ENCODE data around the gene BCAT1.

Gene BCAT1

DNA sequence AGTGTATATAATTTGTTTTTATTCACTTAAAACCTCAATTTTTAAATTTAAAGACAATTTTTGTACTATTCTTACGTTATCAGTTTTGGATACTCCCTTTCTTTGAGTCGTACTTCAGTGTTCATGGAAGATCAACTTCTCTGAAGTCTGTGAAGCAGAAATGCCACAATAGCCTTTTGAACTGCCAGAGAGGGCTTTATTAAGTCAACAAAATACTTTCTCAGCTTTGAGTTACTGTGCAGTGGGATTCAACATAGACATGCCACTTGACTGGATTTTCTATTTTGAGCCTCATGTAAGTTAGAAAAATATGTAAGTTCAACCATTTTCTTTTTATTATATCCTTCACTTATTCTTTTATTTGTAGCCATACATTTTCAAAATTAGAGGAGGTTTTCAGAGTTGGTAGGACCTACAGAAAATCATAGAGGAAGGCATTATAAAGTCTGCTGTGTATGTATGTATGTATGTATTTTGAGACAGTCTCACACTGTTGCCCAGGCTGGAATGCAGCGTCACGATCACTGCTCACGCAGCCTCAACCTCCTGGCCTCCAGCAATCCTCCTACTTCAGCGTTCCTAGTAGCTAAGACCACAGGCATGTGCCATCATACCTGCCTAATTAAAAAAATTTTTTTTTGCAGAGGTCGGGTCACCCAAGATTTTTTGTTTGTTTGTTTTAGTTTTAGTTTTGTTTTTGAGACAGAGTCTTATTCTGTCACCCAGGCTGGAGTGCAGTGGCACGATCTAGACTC, 31.3 kb upstream of the BCAT1 start:
- peaks cover 4% of the 10 kb centered on the region; the same call in 1 of the 2 replicates for H3K9me3 ChIP-seq (ENCODE audit: control insufficient read depth, insufficient read depth, low read length)
- no peak overlapping the region for H3K4me3 ChIP-seq (ENCODE audit: low read depth, low read length)
- H3K27me3 ChIP-seq (ENCODE audit: control insufficient read depth, insufficient read depth, low read length) = no peaks in the 10 kb centered on the region
- no peaks in the 10 kb centered on the region for H3K4me1 ChIP-seq (ENCODE audit: control insufficient read depth, insufficient read depth, low read length)
- H3K36me3 ChIP-seq (ENCODE audit: control insufficient read depth, insufficient read depth, low read length) = no peaks in the 10 kb centered on the region
- no peak overlapping the region for H3K27ac ChIP-seq (ENCODE audit: low read depth, low read length)
- no peak overlapping the region for H3K9ac ChIP-seq (ENCODE audit: low read depth, low read length)

DNA sequence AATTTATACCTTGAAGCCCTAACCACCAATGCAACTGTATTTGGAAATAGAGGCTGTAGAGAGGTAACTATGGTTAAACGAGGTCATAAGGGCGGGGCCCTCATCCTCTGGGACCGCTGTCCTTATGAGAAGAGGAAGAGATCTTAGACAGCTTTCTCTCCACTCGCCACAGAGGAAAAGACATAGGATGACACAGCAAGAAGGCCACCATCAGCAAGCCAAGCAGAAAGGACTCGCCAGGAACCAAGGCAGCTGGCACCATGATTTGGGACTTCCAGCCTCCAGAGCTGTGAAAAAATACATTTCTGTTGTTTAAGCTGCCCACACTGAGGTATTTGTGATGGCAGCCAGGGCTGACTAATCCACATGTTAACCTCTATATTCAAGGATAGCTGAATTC, 30.4 kb upstream of the BCAT1 start:
- H3K4me3 ChIP-seq (ENCODE audit: low read depth, low read length) = no peak overlapping the region
- H3K27me3 ChIP-seq (ENCODE audit: control insufficient read depth, insufficient read depth, low read length) = no peaks in the 10 kb centered on the region
- no peak overlapping the region for H3K27ac ChIP-seq (ENCODE audit: low read depth, low read length)

DNA sequence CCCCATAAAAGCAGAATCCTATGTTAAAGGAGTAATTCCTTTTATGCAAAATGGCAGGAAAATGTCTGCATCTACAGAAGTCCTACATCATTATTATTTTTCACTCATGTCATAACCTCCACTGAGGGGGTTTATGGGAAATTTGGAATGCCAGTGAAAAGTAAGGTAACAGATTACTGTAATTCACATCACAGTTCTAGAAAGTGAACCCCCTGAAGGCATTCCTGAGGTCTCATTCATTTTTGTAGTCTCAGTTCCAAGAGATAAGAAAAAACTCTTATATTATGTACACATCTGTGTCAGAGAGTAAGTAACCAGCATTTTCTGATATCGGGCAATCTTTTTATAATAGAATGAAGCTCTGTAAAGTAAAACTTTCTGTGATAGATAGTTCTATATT, 28.8 kb upstream of the BCAT1 start:
- Histone ChIP-seq H3K27ac (ENCODE audit: low read depth, low read length) (no peak overlapping the region), H3K36me3 (ENCODE audit: control insufficient read depth, insufficient read depth, low read length) (no peaks in the 10 kb centered on the region), H3K4me3 (ENCODE audit: low read depth, low read length) (no peak overlapping the region), H3K4me1 (ENCODE audit: control insufficient read depth, insufficient read depth, low read length) (no peaks in the 10 kb centered on the region), H3K9ac (ENCODE audit: low read depth, low read length) (no peak overlapping the region), H3K27me3 (ENCODE audit: control insufficient read depth, insufficient read depth, low read length) (no peaks in the 10 kb centered on the region), H3K9me3 (ENCODE audit: control insufficient read depth, insufficient read depth, low read length) (no peaks in the 10 kb centered on the region)

More for the DNA sequence above, 30.4 kb upstream of the BCAT1 start:
- Histone ChIP-seq H3K9ac (ENCODE audit: low read depth, low read length) (no peak overlapping the region), H3K4me1 (ENCODE audit: control insufficient read depth, insufficient read depth, low read length) (no peaks in the 10 kb centered on the region), H3K36me3 (ENCODE audit: control insufficient read depth, insufficient read depth, low read length) (no peaks in the 10 kb centered on the region), H3K9me3 (ENCODE audit: control insufficient read depth, insufficient read depth, low read length) (peaks cover 2% of the 10 kb centered on the region; the same call in 1 of the 2 replicates)

DNA sequence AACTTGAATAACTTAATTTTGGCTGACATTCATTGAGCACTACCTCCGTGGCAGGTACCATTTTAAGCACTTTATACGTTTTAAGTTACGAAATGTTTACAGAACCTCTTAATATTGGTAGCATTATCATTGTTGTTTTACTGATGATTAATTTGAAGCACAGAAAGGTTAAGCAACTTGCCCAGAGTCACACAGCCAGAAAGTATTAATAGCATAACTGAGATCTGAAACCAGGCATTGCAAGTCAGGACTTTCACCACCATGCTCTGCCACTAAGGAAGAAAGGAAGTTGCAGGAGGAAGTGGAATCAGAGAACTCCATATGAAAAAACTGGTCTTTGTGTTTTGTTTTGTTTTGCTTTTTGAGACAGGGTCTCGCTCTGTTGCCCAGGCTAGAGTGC, 28.2 kb upstream of the BCAT1 start:
- Histone ChIP-seq H3K4me3 (ENCODE audit: low read depth, low read length) (no peak overlapping the region), H3K27me3 (ENCODE audit: control insufficient read depth, insufficient read depth, low read length) (no peaks in the 10 kb centered on the region), H3K36me3 (ENCODE audit: control insufficient read depth, insufficient read depth, low read length) (no peaks in the 10 kb centered on the region), H3K9ac (ENCODE audit: low read depth, low read length) (no peak overlapping the region), H3K9me3 (ENCODE audit: control insufficient read depth, insufficient read depth, low read length) (no peaks in the 10 kb centered on the region), H3K27ac (ENCODE audit: low read depth, low read length) (no peak overlapping the region), H3K4me1 (ENCODE audit: control insufficient read depth, insufficient read depth, low read length) (no peaks in the 10 kb centered on the region)

DNA sequence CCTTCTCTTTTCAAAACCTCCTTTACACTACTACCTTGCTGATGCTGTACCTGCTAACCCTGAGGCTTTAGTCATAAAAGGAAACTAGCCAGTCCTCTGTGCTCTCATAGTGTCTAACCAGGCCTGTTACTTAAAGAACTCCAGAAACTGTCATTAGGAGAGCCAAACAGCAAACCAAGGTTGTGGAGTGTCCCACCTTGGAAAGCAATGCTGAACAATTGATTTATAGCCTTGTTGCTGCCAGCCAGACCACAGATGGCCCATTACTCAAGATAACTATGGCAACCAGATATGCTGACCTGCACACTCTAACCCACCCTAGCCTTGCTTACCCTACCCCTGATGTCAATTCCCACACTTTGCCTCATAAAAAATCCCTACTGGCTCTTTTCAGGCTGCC, 26.5 kb upstream of the BCAT1 start:
- Histone ChIP-seq H3K36me3 (ENCODE audit: control insufficient read depth, insufficient read depth, low read length) (no peaks in the 10 kb centered on the region), H3K27ac (ENCODE audit: low read depth, low read length) (no peak overlapping the region), H3K9me3 (ENCODE audit: control insufficient read depth, insufficient read depth, low read length) (no peaks in the 10 kb centered on the region), H3K27me3 (ENCODE audit: control insufficient read depth, insufficient read depth, low read length) (no peaks in the 10 kb centered on the region), H3K4me3 (ENCODE audit: low read depth, low read length) (no peak overlapping the region), H3K9ac (ENCODE audit: low read depth, low read length) (no peak overlapping the region), H3K4me1 (ENCODE audit: control insufficient read depth, insufficient read depth, low read length) (no peaks in the 10 kb centered on the region)

DNA sequence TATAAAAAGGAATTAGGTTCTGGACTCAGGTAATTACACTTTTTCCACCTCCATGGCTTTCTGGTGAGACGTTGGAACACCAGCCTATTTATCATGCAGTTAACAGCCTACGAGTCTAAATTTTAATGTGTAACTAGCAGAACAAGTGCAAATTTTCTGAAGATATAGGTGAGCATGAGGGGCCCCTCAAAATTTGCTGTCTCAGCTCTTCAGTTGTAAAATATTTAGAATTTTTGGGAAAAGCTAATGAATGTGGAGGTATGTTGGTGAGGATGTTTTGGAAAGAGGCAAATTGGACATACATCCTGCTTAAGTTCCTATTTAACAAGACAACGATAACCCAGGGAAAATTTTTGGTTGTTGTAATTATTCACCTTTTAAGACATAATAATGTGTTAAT, 25.3 kb upstream of the BCAT1 start:
- no peaks in the 10 kb centered on the region for H3K27me3 ChIP-seq (ENCODE audit: control insufficient read depth, insufficient read depth, low read length)
- no peaks in the 10 kb centered on the region for H3K4me1 ChIP-seq (ENCODE audit: control insufficient read depth, insufficient read depth, low read length)
- no peaks in the 10 kb centered on the region for H3K9me3 ChIP-seq (ENCODE audit: control insufficient read depth, insufficient read depth, low read length)
- H3K9ac ChIP-seq (ENCODE audit: low read depth, low read length) = no peak overlapping the region
- H3K27ac ChIP-seq (ENCODE audit: low read depth, low read length) = no peak overlapping the region
- H3K4me3 ChIP-seq (ENCODE audit: low read depth, low read length) = no peak overlapping the region
- no peaks in the 10 kb centered on the region for H3K36me3 ChIP-seq (ENCODE audit: control insufficient read depth, insufficient read depth, low read length)

DNA sequence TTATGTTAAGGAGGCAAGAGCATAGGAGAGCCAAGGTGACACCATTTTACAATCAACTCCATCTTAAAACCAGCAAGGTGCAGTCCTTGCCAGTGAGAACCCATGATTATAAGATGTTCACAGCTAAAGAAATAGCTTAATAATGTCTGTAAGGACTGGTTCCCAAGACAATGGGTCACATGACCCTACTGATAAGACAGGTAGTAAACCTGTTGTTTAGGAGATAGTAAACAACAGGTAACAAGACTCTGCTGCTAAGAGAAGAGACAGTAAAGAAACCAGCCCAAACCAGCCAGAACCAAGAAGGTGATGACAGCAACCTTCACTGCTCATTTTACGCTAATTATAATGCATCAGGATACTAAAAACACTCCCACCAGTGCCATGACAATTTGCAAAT, 23.2 kb upstream of the BCAT1 start:
- H3K4me3 ChIP-seq (ENCODE audit: low read depth, low read length) = no peak overlapping the region
- no peaks in the 10 kb centered on the region for H3K9me3 ChIP-seq (ENCODE audit: control insufficient read depth, insufficient read depth, low read length)
- no peaks in the 10 kb centered on the region for H3K4me1 ChIP-seq (ENCODE audit: control insufficient read depth, insufficient read depth, low read length)
- H3K36me3 ChIP-seq (ENCODE audit: control insufficient read depth, insufficient read depth, low read length) = no peaks in the 10 kb centered on the region
- H3K27ac ChIP-seq (ENCODE audit: low read depth, low read length) = no peak overlapping the region
- H3K27me3 ChIP-seq (ENCODE audit: control insufficient read depth, insufficient read depth, low read length) = no peaks in the 10 kb centered on the region
- H3K9ac ChIP-seq (ENCODE audit: low read depth, low read length) = no peak overlapping the region

DNA sequence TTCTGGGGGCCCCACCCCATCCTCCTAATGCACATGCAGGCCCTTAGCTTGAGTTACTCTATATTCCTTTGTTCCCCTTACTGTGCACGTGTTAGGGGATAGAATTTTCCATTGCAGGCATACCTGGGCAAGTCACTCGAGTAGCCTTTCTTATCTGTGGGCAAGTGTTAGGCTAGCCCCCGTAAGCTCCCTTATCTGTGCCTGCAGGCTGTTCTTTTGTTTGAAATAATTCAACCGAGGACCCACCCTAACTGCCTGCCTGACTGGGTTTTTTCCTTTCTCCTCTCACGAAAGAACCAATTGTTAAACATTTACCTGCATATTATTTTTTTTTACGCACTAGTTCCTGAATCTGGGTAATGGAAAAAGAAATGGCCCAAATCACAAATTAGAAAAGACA, 21.3 kb upstream of the BCAT1 start:
- Histone ChIP-seq H3K4me1 (ENCODE audit: control insufficient read depth, insufficient read depth, low read length) (no peaks in the 10 kb centered on the region), H3K9ac (ENCODE audit: low read depth, low read length) (no peak overlapping the region), H3K9me3 (ENCODE audit: control insufficient read depth, insufficient read depth, low read length) (no peaks in the 10 kb centered on the region; the same call in 1 of the 2 replicates), H3K27me3 (ENCODE audit: control insufficient read depth, insufficient read depth, low read length) (no peaks in the 10 kb centered on the region), H3K27ac (ENCODE audit: low read depth, low read length) (no peak overlapping the region), H3K4me3 (ENCODE audit: low read depth, low read length) (no peak overlapping the region), H3K36me3 (ENCODE audit: control insufficient read depth, insufficient read depth, low read length) (no peaks in the 10 kb centered on the region)

DNA sequence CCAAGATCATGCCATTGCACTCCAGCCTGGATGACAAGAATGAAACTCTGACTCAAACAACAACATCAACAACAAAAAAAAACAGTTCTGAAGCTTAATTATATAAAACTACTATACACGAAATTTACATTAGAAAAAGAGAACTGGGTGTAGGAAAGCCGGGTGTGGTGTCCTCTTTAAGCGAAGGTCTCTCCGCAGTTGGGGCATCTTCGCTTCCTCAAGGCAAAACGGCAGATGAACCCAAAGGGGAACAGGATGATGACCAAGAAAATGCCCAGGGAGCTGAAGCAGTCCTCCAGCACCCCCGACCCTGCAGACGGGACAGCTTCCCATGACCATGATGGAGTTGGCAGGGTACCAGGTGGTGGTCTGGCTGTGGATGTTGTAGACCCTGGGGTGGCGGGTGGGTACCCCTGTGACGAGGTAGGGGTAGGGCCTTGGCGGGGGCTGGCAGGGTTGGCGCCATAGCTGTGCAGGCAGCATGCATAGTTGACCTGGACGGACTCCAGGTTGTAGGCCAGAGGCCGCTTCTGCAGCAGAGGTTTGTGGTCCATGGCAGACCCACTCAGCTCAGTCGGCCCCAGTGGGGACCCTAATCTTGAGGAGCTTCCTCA, 18.2 kb upstream of the BCAT1 start:
- Histone ChIP-seq H3K4me3 (ENCODE audit: low read depth, low read length) (no peak overlapping the region), H3K36me3 (ENCODE audit: control insufficient read depth, insufficient read depth, low read length) (no peaks in the 10 kb centered on the region), H3K27me3 (ENCODE audit: control insufficient read depth, insufficient read depth, low read length) (no peaks in the 10 kb centered on the region), H3K9me3 (ENCODE audit: control insufficient read depth, insufficient read depth, low read length) (no peaks in the 10 kb centered on the region; the same call in 1 of the 2 replicates), H3K27ac (ENCODE audit: low read depth, low read length) (no peak overlapping the region), H3K9ac (ENCODE audit: low read depth, low read length) (no peak overlapping the region), H3K4me1 (ENCODE audit: control insufficient read depth, insufficient read depth, low read length) (peaks cover 9% of the 10 kb centered on the region; the same call in 1 of the 2 replicates)

DNA sequence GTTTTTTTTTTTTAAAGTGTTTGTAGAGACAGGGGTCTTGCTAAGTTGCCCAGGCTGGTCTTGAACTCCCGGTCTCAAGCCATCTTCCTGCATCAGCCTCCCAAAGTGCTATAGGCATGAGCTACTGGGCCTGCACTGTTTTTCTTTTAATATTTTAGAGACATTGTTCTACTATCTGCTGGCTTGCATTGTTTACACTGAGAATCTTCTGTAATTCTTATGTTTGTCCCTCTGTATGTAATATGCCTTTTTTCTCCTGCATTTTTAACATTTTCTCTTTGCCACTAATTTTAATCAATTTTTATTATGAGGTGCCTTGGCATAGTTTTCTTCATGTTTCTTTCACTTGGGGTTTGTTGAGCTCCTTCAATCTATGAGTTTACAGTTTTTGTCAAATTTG, 15.4 kb upstream of the BCAT1 start:
- no peaks in the 10 kb centered on the region; the same call in 1 of the 2 replicates for H3K9me3 ChIP-seq (ENCODE audit: control insufficient read depth, insufficient read depth, low read length)
- H3K36me3 ChIP-seq (ENCODE audit: control insufficient read depth, insufficient read depth, low read length) = no peaks in the 10 kb centered on the region
- H3K4me1 ChIP-seq (ENCODE audit: control insufficient read depth, insufficient read depth, low read length) = peaks cover 9% of the 10 kb centered on the region; the same call in 1 of the 2 replicates
- no peaks in the 10 kb centered on the region for H3K27me3 ChIP-seq (ENCODE audit: control insufficient read depth, insufficient read depth, low read length)
- no peak overlapping the region for H3K4me3 ChIP-seq (ENCODE audit: low read depth, low read length)
- no peak overlapping the region for H3K27ac ChIP-seq (ENCODE audit: low read depth, low read length)
- no peak overlapping the region for H3K9ac ChIP-seq (ENCODE audit: low read depth, low read length)

DNA sequence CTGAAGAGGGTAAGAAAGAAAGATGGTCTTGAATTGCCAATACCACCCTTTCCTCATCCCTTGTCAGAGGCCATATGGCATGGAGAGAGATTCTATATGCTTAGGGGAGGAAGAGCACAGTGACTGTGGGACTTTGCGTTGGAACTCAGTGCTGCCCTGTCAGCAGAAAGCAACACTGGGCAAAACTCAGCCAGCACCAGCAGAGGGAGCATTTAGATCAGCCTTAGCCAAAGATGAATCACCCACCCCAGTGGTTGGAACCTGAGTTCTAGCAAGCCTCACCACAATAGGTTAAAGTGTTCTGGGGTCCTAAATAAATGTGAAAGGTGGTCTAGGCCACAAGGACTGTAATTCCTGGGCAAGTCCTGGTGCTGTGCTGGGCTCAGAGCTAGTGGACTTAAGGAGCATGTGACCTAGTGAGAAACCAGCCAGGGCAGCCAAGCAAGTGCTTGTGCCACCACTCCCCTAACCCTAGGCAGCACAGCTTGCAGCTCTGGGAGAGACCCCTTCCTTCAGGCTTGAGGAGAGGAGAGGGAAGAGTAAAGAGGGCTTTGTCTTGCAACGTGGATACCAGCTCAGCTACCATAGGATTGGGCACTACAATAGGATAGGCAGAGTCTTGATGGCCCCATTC, 11.4 kb upstream of the BCAT1 start:
- Histone ChIP-seq H3K4me3 (ENCODE audit: low read depth, low read length) (no peak overlapping the region), H3K27me3 (ENCODE audit: control insufficient read depth, insufficient read depth, low read length) (no peaks in the 10 kb centered on the region)

More for the DNA sequence above, 11.4 kb upstream of the BCAT1 start:
- Histone ChIP-seq H3K27ac (ENCODE audit: low read depth, low read length) (no peak overlapping the region), H3K4me1 (ENCODE audit: control insufficient read depth, insufficient read depth, low read length) (peaks cover 9% of the 10 kb centered on the region; the same call in 1 of the 2 replicates), H3K36me3 (ENCODE audit: control insufficient read depth, insufficient read depth, low read length) (no peaks in the 10 kb centered on the region), H3K9me3 (ENCODE audit: control insufficient read depth, insufficient read depth, low read length) (no peaks in the 10 kb centered on the region; the same call in 1 of the 2 replicates), H3K9ac (ENCODE audit: low read depth, low read length) (no peak overlapping the region)
